Upper lobe of left lung (tissue), 6 donors: ENCODE measurements around the gene FRMPD1. TPM values are rescaled to one million over a fixed set of nuclear protein-coding genes. Genes with fewer than 3 reads are reported as not detected.

Experiments
- ATAC-seq, 2 donors: fragments of 200-7000 bp; cut with Tn5 transposase; one replicate each; pipeline ENCODE4 v1.9.1; 2022; ENCODE audit warnings: mild to moderate bottlenecking in 2 of 2, moderate library complexity in 2 of 2; ENCODE audit not compliant: low FRiP score in 2 of 2
- DNase-seq, 2 donors: peaks; one replicate each; pipeline ENCODE4 v3.0.0-alpha.2; 2019 to 2020
- H3K27ac ChIP-seq, 4 donors: fragments of 200-600 bp; sonication (generic); one replicate each; pipeline ENCODE4 v1.5.1; 2016 to 2019
- H3K27me3 ChIP-seq, 4 donors: fragments of 200-600 bp; sonication (generic); one replicate each; pipeline ENCODE4 v1.5.1; 2017 to 2019
- H3K36me3 ChIP-seq, 4 donors: fragments of 200-600 bp; sonication (generic); one replicate each; pipeline ENCODE4 v1.5.1; 2016 to 2019
- H3K4me1 ChIP-seq, 4 donors: fragments of 200-600 bp; sonication (generic); one replicate each; pipeline ENCODE4 v1.5.1; 2018 to 2019
- H3K4me3 ChIP-seq, 4 donors: fragments of 200-600 bp; sonication (generic); one replicate each; pipeline ENCODE4 v1.5.1; 2017 to 2019; ENCODE audit warnings: mild to moderate bottlenecking in 2 of 4, moderate library complexity in 1 of 4
- H3K9me3 ChIP-seq, 4 donors: fragments of 200-600 bp; sonication (generic); one replicate each; pipeline ENCODE4 v1.5.1; 2018 to 2019
- EP300 ChIP-seq, 4 donors: sonication (generic); formaldehyde crosslinking; IDR thresholded peaks; one replicate each; pipeline ENCODE4 v1.5.1; 2017; ENCODE audit warnings: antibody characterized with exemption in 4 of 4, control low read depth in 2 of 4
- POLR2A ChIP-seq, 4 donors: fragments of 450-650 bp; IDR thresholded peaks; one replicate each; pipeline ENCODE4 v1.5.1; 2016 to 2017; ENCODE audit warnings: antibody characterized with exemption in 4 of 4, mild to moderate bottlenecking in 2 of 4
- POLR2AphosphoS5 ChIP-seq, 2 donors: sonication (generic); formaldehyde crosslinking; IDR thresholded peaks; one replicate each; pipeline ENCODE4 v1.5.1; 2017; ENCODE audit warnings: antibody characterized with exemption in 2 of 2
- WGBS, 2 donors: methylation state at CpG; one replicate each; pipeline ENCODE4 v1.1.5; 2017 to 2018; 5-methylcytosine and 5-hydroxymethylcytosine counted together
- total RNA-seq, 6 donors: library from RNA; depleted of rRNA in 4 of 6; stranded (reverse); fragments of >200 nt in 4 of 6; gene quantifications; one replicate each; pipeline versions ENCODE4 v1.1.0 to v1.2.1, GENCODE V29; 2016 to 2021
- TF ChIP-seq, protein P1 (sequence below), 6 experiments: fragments of 450-650 bp in 4 of 6; fragments of 200-600 bp in 2 of 6; sonication (generic) in 2 of 6; IDR thresholded peaks; one replicate each; pipeline ENCODE4 v1.5.1; 2016 to 2019; ENCODE audit warnings: antibody characterized with exemption in 6 of 6
- donor health status: DM: no; HTN: no; CAD: no; lungs with moderate emphysema.
- donor health status: DM: no; HTN: yes; CAD: no; lungs with severe emphysema.

FRMPD1 gene
- total RNA-seq, 6 donors from 2014 or later: under 0.01 to 0.39 (median 0.17) TPM; not detected in 1

- no peak for ATAC-seq
- Histone ChIP-seq H3K36me3 (no peaks in the 10 kb centered on the region), H3K9me3 (no peaks in the 10 kb centered on the region), H3K4me1 (no peaks in the 10 kb centered on the region), H3K4me3 (no peak overlapping the region), H3K27ac (no peak overlapping the region), H3K27me3 (no peaks in the 10 kb centered on the region)
- WGBS, 2 donors: 80 to 91% methylated on average over 4 of the region's 4 CpGs
- TF ChIP-seq POLR2A (IDR thresholded peaks at IDR 0.05) (no peak), EP300 (IDR thresholded peaks at IDR 0.05) (no peak), POLR2AphosphoS5 (IDR thresholded peaks at IDR 0.05) (no peak)
- TF ChIP-seq, protein P1, sequence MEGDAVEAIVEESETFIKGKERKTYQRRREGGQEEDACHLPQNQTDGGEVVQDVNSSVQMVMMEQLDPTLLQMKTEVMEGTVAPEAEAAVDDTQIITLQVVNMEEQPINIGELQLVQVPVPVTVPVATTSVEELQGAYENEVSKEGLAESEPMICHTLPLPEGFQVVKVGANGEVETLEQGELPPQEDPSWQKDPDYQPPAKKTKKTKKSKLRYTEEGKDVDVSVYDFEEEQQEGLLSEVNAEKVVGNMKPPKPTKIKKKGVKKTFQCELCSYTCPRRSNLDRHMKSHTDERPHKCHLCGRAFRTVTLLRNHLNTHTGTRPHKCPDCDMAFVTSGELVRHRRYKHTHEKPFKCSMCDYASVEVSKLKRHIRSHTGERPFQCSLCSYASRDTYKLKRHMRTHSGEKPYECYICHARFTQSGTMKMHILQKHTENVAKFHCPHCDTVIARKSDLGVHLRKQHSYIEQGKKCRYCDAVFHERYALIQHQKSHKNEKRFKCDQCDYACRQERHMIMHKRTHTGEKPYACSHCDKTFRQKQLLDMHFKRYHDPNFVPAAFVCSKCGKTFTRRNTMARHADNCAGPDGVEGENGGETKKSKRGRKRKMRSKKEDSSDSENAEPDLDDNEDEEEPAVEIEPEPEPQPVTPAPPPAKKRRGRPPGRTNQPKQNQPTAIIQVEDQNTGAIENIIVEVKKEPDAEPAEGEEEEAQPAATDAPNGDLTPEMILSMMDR (IDR thresholded peaks at IDR 0.05): no peak
- DNase-seq: peak in 1 of 2 donors; percentile 1
Measured at GRCh38 chr9:37707748-37708147, 57.0 kb downstream of the FRMPD1 start.

DNA sequence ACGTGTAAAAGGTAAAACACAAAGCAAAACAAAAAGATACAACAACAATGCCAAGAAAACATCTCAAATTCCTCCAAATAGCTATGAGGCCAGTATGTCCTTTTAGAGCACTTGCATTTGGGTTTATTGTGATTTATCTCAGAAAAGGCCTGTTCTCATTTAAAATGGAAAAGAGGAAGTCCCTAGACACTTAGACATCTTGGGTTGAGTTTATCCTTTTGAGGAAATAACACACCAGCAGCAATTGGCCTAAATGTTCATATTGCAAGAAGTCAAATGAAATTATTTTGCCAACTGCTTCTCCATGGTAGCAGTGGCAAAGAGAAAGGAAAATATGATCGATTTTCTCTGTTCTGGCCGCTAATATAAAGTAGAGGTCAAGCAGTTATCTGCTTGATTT lies 59.3 kb downstream of the FRMPD1 start:
- Histone ChIP-seq H3K9me3 (no peaks in the 10 kb centered on the region), H3K36me3 (no peaks in the 10 kb centered on the region), H3K27me3 (no peaks in the 10 kb centered on the region), H3K4me1 (no peaks in the 10 kb centered on the region), H3K27ac (no peak overlapping the region), H3K4me3 (no peak overlapping the region)
- no peak for ATAC-seq
- TF ChIP-seq POLR2AphosphoS5 (IDR thresholded peaks at IDR 0.05): no peak
- no peak for TF ChIP-seq POLR2A (IDR thresholded peaks at IDR 0.05)
- no peak for TF ChIP-seq EP300 (IDR thresholded peaks at IDR 0.05)
- TF ChIP-seq, protein P1 (IDR thresholded peaks at IDR 0.05): no peak
- DNase-seq: no peak
- WGBS, 2 donors: 88 to 91% methylated on average over 3 of the region's 3 CpGs

- TF ChIP-seq POLR2A (IDR thresholded peaks at IDR 0.05) (no peak), POLR2AphosphoS5 (IDR thresholded peaks at IDR 0.05) (no peak), EP300 (IDR thresholded peaks at IDR 0.05) (no peak)
- TF ChIP-seq, protein P1 (IDR thresholded peaks at IDR 0.05): no peak
- H3K36me3 ChIP-seq: no peaks in the 10 kb centered on the region
- DNase-seq (no peak), ATAC-seq (no peak)
- WGBS, 2 donors: 70 to 75% methylated on average over 4 of the region's 4 CpGs
- H3K27ac ChIP-seq: no peak overlapping the region
- no peaks in the 10 kb centered on the region for H3K9me3 ChIP-seq
- no peaks in the 10 kb centered on the region for H3K27me3 ChIP-seq
- no peaks in the 10 kb centered on the region for H3K4me1 ChIP-seq
- H3K4me3 ChIP-seq: no peak overlapping the region
Measured at GRCh38 chr9:37715260-37715659, 64.5 kb downstream of the FRMPD1 start.

- ATAC-seq (no peak), DNase-seq (no peak)
- no peaks in the 10 kb centered on the region for H3K4me1 ChIP-seq
- no peak overlapping the region for H3K4me3 ChIP-seq
- 90 to 91% methylated on average over 5 of the region's 5 CpGs for WGBS, 2 donors
- H3K27me3 ChIP-seq: no peaks in the 10 kb centered on the region
- H3K36me3 ChIP-seq: no peaks in the 10 kb centered on the region
- TF ChIP-seq POLR2A (IDR thresholded peaks at IDR 0.05) (no peak), EP300 (IDR thresholded peaks at IDR 0.05) (no peak), POLR2AphosphoS5 (IDR thresholded peaks at IDR 0.05) (no peak)
- TF ChIP-seq, protein P1 (IDR thresholded peaks at IDR 0.05): no peak
- H3K27ac ChIP-seq: no peak overlapping the region
- H3K9me3 ChIP-seq: no peaks in the 10 kb centered on the region
Measured at GRCh38 chr9:37715991-37716505, 65.3 kb downstream of the FRMPD1 start.

DNA sequence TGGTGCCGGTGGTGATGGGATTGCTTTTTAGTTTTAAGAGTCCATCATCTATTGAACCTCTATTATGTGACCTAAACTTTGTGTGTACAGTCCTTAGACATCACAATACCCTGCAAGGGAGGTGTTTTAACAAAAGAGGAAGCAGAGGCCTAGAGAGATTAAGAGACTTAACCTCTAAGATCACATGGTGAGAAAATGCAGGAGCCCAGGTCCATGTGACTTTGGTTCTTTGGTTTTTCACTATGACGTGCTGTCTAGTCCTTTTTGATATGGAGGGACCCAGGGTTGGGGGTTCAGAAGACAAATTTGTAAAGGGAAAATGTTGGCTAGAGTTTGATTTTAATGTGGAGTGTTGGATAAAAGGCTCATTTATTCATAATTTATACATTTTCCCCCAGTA lies 68.8 kb downstream of the FRMPD1 start:
- H3K4me3 ChIP-seq: no peak overlapping the region
- DNase-seq (no peak), ATAC-seq (no peak)
- H3K27me3 ChIP-seq: no peaks in the 10 kb centered on the region
- TF ChIP-seq, protein P1 (IDR thresholded peaks at IDR 0.05): no peak
- no peak for TF ChIP-seq EP300 (IDR thresholded peaks at IDR 0.05)
- no peak for TF ChIP-seq POLR2AphosphoS5 (IDR thresholded peaks at IDR 0.05)
- no peak for TF ChIP-seq POLR2A (IDR thresholded peaks at IDR 0.05)
- no peaks in the 10 kb centered on the region for H3K4me1 ChIP-seq
- no peaks in the 10 kb centered on the region for H3K9me3 ChIP-seq
- 65 to 75% methylated on average over 2 of the region's 2 CpGs for WGBS, 2 donors
- H3K27ac ChIP-seq: no peak overlapping the region
- H3K36me3 ChIP-seq: no peaks in the 10 kb centered on the region
